GM19372 (cell line): Measurements from ENCODE around the gene RHOJ.

Experiments used
- ATAC-seq: cut with Tn5 transposase; IDR thresholded peaks from one replicate; pipeline ENCODE4 v1.9.1; 2021; ENCODE audit warnings: mild to moderate bottlenecking, low read depth, moderate library complexity; ENCODE audit not compliant: unreplicated experiment

Gene RHOJ

GRCh38 chr14:63205044-63205575, 867 bp downstream of the RHOJ start:
- ATAC-seq: no peak

- ATAC-seq: no peak
These were observed 1.6 kb downstream of the RHOJ start for GRCh38 chr14:63205866-63206265.

GRCh38 chr14:63209160-63209559, 4.9 kb downstream of the RHOJ start:
- ATAC-seq: no peak

- no peak for ATAC-seq
These were observed 6.6 kb downstream of the RHOJ start for GRCh38 chr14:63210812-63211211.

GRCh38 chr14:63212209-63212608, 8.0 kb downstream of the RHOJ start:
- no peak for ATAC-seq

GRCh38 chr14:63212776-63213500, 8.7 kb downstream of the RHOJ start:
- ATAC-seq: no peak

- no peak for ATAC-seq
These were observed 10.4 kb downstream of the RHOJ start for GRCh38 chr14:63214417-63215196.

- no peak for ATAC-seq
These were observed 16.3 kb downstream of the RHOJ start for GRCh38 chr14:63220526-63220925.

GRCh38 chr14:63223596-63223995, 19.4 kb downstream of the RHOJ start:
- ATAC-seq: no peak

- ATAC-seq: no peak
These were observed 20.0 kb downstream of the RHOJ start for GRCh38 chr14:63224196-63224595.

GRCh38 chr14:63228217-63228616, 24.0 kb downstream of the RHOJ start:
- ATAC-seq: no peak

- no peak for ATAC-seq
These were observed 25.3 kb downstream of the RHOJ start for GRCh38 chr14:63229330-63230059.

- no peak for ATAC-seq
These were observed 27.5 kb downstream of the RHOJ start for GRCh38 chr14:63231766-63232165.

- ATAC-seq: no peak
These were observed 33.5 kb downstream of the RHOJ start for GRCh38 chr14:63237791-63238190.

- ATAC-seq: no peak
These were observed 36.0 kb downstream of the RHOJ start for GRCh38 chr14:63240221-63240620.

GRCh38 chr14:63241096-63241495, 36.9 kb downstream of the RHOJ start:
- no peak for ATAC-seq

- ATAC-seq: no peak
These were observed 39.4 kb downstream of the RHOJ start for GRCh38 chr14:63243646-63244045.

- no peak for ATAC-seq
These were observed 41.6 kb downstream of the RHOJ start for GRCh38 chr14:63245893-63246292.

- no peak for ATAC-seq
These were observed 44.0 kb downstream of the RHOJ start for GRCh38 chr14:63248211-63248610.

GRCh38 chr14:63249092-63249491, 44.8 kb downstream of the RHOJ start:
- ATAC-seq: no peak

- no peak for ATAC-seq
These were observed 53.1 kb downstream of the RHOJ start for GRCh38 chr14:63257299-63257698.
